WERI-Rb-1 (cell line): ENCODE results near the gene GJB4.
"Not testable (repeated sequence)": the region's sequence is repeated elsewhere in the genome, so short reads cannot be mapped to it uniquely, and the experiment has no call there.

Source experiments
- DNase-seq: peaks from one replicate; pipeline ENCODE4 v3.0.0-alpha.2; 2020
- H3K27ac ChIP-seq: fragments of 250-450 bp; sonication (Bioruptor Pico); 2 replicates; pipeline ENCODE4 v1.5.1; 2020; ENCODE audit warnings: mild to moderate bottlenecking, moderate library complexity
- H3K27me3 ChIP-seq: fragments of 250-450 bp; sonication (Bioruptor Pico); 2 replicates; pipeline ENCODE4 v1.5.1; 2021; ENCODE audit warnings: mild to moderate bottlenecking, low read depth, moderate library complexity; ENCODE audit not compliant: insufficient read depth, severe bottlenecking
- H3K36me3 ChIP-seq: fragments of 250-450 bp; sonication (Bioruptor Pico); 2 replicates; pipeline ENCODE4 v1.5.1; 2020; ENCODE audit warnings: mild to moderate bottlenecking, moderate library complexity
- H3K4me3 ChIP-seq: 2 replicates; pipeline ENCODE4 v1.5.1; 2011; ENCODE audit warnings: low read depth, mild to moderate bottlenecking, control low read depth, low read length
- H3K9me3 ChIP-seq: fragments of 250-450 bp; sonication (Bioruptor Pico); 2 replicates; pipeline ENCODE4 v1.5.1; 2021; ENCODE audit warnings: mild to moderate bottlenecking, moderate library complexity; ENCODE audit not compliant: severe bottlenecking
- CTCF ChIP-seq: IDR thresholded peaks from 2 replicates; pipeline ENCODE4 v1.5.1; 2011; ENCODE audit warnings: low read depth, mild to moderate bottlenecking, control low read depth, inconsistent platforms, low read length

GJB4 gene

GRCh38 chr1:34714386-34714785, 45.2 kb upstream of the GJB4 start:
- Histone ChIP-seq H3K27me3 (peaks cover 80% of the 10 kb centered on the region), H3K27ac (no peak overlapping the region), H3K9me3 (no peaks in the 10 kb centered on the region), H3K4me3 (no peak overlapping the region), H3K36me3 (no peaks in the 10 kb centered on the region)
- no peak for TF ChIP-seq CTCF
- DNase-seq = no peak

- Histone ChIP-seq H3K4me3 (no peak overlapping the region), H3K9me3 (no peaks in the 10 kb centered on the region), H3K27ac (no peak overlapping the region), H3K27me3 (peaks cover 79% of the 10 kb centered on the region), H3K36me3 (no peaks in the 10 kb centered on the region)
- DNase-seq = no peak
- TF ChIP-seq CTCF = no peak
Measured at GRCh38 chr1:34715139-34715538, 44.4 kb upstream of the GJB4 start.

- Histone ChIP-seq H3K4me3 (no peak overlapping the region), H3K9me3 (no peaks in the 10 kb centered on the region), H3K27me3 (peaks cover 83% of the 10 kb centered on the region), H3K36me3 (no peaks in the 10 kb centered on the region), H3K27ac (no peak overlapping the region)
- TF ChIP-seq CTCF = no peak
- no peak for DNase-seq
Measured at GRCh38 chr1:34721241-34721640, 38.3 kb upstream of the GJB4 start.

- no peak for TF ChIP-seq CTCF
- no peak overlapping the region for H3K27ac ChIP-seq
- no peaks in the 10 kb centered on the region for H3K36me3 ChIP-seq
- no peaks in the 10 kb centered on the region for H3K9me3 ChIP-seq
- DNase-seq = no peak
- peaks cover 86% of the 10 kb centered on the region for H3K27me3 ChIP-seq
- no peak overlapping the region for H3K4me3 ChIP-seq
Measured at GRCh38 chr1:34721646-34722355, 37.7 kb upstream of the GJB4 start.

- no peak for DNase-seq
- no peak for TF ChIP-seq CTCF
- no peaks in the 10 kb centered on the region for H3K9me3 ChIP-seq
- no peaks in the 10 kb centered on the region for H3K36me3 ChIP-seq
- no peak overlapping the region for H3K27ac ChIP-seq
- peaks cover 83% of the 10 kb centered on the region for H3K27me3 ChIP-seq
- no peak overlapping the region for H3K4me3 ChIP-seq
Measured at GRCh38 chr1:34726861-34727260, 32.7 kb upstream of the GJB4 start.

GRCh38 chr1:34730485-34730884, 29.1 kb upstream of the GJB4 start:
- Histone ChIP-seq H3K4me3 (no peak overlapping the region), H3K9me3 (no peaks in the 10 kb centered on the region), H3K27ac (no peak overlapping the region), H3K36me3 (no peaks in the 10 kb centered on the region), H3K27me3 (peaks cover 89% of the 10 kb centered on the region)
- DNase-seq = no peak
- no peak for TF ChIP-seq CTCF

GRCh38 chr1:34732831-34733230, 26.7 kb upstream of the GJB4 start:
- not testable (repeated sequence) for H3K9me3 ChIP-seq, H3K4me3 ChIP-seq, H3K27ac ChIP-seq, DNase-seq, H3K36me3 ChIP-seq
- peaks cover 90% of the 10 kb centered on the region for H3K27me3 ChIP-seq
